GM18505 (cell line): Measurements from ENCODE around the gene NFATC2.
"Not testable (repeated sequence)": the region's sequence is repeated elsewhere in the genome, so short reads cannot be mapped to it uniquely, and the experiment has no call there.

Source experiments
- ATAC-seq: cut with Tn5 transposase; IDR thresholded peaks from one replicate; pipeline ENCODE4 v1.9.1; 2021; ENCODE audit not compliant: unreplicated experiment
- POLR2A ChIP-seq: IDR thresholded peaks from 4 replicates; pipeline ENCODE4 v1.6.1; 2011; ENCODE audit warnings: borderline replicate concordance; ENCODE audit not compliant: insufficient read depth, insufficient read length; ENCODE audit errors: extremely low read depth

Gene NFATC2

DNA sequence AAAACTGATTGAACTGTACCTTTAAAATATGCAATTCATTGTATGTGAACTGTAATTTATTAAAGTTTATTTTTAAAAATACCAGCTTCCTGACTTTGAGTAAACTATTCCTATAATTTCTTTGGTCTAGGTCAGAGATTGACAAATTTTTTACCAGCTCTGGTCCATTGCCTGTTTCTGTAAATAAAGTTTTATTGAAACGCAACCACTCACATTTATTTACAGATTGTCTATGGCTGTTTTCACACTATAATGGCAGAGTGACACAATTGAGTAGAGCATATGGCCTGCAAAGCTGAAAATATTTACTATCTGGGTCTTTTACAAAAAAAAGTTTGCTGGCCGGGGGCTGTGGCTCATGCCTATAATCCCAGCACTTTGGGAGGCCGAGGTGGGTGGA, 33.0 kb upstream of the NFATC2 start:
- TF ChIP-seq POLR2A = no peak
- no peak for ATAC-seq

DNA sequence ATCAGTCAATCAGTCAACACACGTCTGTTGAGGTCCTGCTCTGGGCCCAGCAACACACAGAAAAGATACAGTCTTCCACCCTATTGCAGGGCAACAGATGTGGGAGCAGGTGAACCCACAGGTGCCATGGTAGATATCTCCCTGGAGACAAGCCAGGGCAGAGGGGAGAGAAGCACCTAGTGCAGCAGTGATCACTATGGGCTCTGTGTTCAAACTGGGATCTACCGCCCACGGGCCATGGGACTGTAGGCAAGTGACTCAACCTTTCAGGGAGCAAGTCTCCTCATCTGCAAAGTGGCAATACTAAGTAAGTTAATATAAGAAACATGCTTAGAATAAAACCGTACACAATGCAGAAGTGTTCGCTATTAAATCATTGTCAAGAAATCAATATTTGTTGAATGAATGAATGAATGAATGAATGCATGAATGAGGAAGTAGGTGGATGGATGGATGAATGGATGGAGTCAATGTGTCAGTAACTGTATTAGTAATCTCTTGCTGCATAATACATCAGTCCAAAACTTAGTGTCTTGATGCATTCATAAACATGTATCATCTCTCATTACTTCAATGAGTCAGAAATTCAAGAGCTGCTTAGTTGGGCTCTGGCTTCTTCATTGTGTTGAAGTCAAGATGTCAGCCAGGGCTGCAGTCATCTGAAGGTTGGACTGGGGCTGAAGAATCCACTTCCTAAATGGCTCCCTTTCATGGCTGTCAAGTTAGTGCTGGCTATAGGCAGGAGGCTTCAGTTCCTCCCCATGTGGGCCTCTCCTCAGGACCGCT, 31.9 kb upstream of the NFATC2 start:
- no peak for TF ChIP-seq POLR2A
- no peak for ATAC-seq

DNA sequence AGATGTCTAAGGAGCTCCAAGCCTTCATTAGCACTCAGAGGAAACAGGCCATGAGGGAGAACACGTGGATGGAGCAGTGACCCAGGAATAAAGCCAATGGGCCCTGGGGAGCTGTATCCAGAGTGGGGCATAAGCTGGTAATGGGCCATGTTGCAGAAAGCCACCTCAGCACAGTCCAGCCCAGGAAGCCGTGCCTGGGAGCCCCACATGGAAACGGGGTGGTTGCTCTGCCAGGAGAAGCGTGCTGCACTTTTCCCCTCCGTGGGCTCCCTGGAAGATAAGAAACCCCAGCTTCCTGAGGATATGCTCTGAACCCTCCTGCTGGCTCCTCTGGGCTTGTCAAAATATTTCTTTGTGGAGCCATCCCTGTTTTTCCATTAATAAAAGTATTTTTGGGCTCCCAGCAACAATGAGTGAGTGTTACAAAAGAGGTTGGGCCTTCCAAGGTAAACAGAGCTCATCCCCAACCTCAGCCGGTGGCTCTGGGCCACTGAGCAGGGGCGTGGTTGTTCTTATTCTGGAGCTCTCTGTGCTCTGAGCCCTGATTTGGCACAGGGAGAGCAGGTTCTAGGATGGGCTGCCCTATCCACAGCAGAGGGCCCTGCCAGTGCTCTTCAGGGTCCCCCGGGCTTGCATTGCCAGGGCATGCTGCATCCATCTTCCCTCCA, 31.2 kb upstream of the NFATC2 start:
- no peak for ATAC-seq
- no peak for TF ChIP-seq POLR2A

DNA sequence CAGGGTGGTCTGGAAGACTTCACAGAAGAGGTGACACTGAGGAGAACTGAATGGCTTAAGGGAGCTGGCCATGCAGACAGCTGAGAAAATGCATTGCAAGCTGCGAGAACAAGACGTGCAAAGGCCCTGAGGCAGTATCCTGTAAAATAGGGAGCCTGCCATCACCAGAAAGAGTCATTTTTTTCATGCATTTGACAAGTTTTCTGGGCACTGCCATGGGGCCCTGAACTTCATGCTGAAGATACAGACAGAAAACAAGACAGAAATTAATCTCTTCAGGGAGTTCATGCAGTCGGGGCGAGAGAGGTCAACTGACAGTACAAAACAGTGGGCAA, 28.9 kb upstream of the NFATC2 start:
- TF ChIP-seq POLR2A = no peak
- no peak for ATAC-seq

DNA sequence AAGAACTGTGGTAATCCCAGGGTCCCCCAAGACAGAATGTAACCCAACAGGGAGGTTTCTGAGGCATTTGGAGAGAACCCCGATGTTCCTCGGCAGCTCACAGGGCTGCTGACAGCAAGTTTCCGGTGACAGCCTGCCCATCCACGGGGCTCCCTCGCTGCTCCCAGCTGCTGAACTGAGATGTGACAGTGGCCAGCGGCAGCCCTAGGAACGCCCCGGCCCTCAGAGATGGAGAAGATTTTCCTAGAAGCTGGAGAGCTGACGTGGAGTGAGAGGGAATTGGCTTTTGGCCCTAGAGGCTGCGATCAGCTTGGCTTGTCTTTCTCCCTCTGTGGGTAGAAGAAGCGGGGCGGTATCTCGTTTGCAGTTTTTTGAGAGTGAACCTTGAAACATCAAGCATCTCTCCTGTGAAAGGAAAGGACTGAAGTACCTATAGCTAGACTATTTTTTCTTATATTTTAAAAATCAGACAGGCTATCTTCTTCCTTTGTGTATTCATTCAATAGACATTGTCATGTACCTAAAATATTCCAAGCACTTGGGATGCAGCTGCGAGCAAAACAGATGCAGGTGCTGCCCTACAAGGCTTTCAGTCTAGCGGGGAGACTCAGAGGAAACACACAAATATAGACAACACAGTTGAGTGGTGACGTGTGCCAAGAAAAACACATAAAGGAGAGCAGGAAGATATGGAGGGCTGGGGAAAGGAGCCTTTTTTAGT, 28.4 kb upstream of the NFATC2 start:
- ATAC-seq = no peak
- no peak for TF ChIP-seq POLR2A

DNA sequence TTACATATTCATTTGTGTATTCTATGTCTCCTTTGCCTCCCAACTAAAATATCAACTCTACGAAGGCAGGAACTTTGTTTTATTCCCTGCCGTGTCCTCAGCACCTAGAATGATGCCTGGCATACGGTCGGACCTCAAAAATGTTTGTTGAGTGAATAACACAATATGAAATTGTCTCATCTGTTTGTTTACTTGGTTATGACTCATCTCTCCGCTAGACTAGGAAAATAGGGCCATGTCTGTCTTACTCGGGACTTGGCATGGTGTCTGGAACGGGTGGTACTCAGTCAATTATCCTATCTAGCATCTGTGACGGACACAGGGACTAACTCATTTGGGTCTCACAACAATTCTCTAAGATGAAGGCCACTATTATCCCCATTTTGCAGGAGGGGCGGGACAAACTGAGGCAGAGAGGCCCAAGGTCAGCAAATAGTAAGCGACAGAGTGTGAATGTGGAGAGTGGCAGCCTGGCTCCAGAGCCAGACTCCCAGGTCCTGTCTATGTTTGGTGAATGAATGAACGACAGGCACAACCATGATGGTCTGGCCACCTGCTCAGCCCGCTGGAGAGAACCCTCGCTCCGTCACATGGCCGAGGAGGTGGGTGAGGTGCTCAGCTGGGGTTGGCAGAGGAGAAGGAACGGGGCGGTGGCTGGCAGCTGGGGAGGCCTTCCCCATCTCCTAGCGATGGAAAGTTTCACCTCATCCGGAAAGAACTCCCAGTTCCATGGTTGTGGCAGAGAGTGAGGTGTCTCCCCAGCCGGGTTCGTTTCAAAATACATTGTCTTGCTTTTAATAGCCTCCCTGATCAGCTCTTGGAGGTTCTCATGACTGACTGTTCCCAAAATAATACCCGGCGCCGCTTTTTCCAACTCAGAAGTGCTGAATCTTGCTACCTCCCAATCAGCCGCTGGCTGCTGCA, 27.6 kb upstream of the NFATC2 start:
- no peak for TF ChIP-seq POLR2A
- no peak for ATAC-seq

DNA sequence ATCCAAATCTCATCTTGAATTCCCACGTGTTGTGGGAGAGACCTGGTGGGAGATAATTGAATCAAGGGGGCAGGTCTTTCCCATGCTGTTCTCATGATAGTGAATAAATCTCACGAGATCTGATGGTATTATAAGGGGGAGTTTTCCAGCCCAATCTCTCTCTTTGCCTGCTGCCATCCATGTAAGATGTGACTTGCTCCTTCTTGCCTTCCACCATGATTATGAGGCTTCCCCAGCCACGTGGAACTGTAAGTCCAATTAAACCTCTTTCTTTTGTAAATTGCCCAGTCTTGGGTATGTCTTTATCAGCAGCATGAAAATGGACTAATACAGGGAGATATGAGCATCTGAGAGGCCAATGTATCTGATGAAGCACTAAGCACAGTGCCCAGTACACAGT, 26.0 kb upstream of the NFATC2 start:
- not testable (repeated sequence) for ATAC-seq

DNA sequence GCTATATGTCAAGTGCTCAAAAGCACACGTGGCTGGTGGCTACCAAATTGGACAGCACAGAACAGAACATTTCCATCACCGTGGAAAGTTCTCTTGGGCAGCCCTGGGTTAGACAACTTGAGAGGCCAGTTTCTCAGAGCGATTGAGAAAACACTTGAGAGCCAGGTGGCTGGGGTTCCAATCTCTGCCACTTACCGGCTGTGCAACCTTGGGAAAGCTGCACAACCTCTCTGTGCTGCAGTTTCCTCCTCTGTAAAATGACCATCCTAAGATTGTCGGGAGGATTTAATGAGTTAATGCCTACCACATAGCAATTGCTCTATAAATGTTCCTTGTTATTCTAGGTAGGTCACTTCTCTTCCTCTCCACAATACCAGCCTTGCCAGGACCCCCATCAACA, 25.1 kb upstream of the NFATC2 start:
- no peak for TF ChIP-seq POLR2A
- no peak for ATAC-seq

DNA sequence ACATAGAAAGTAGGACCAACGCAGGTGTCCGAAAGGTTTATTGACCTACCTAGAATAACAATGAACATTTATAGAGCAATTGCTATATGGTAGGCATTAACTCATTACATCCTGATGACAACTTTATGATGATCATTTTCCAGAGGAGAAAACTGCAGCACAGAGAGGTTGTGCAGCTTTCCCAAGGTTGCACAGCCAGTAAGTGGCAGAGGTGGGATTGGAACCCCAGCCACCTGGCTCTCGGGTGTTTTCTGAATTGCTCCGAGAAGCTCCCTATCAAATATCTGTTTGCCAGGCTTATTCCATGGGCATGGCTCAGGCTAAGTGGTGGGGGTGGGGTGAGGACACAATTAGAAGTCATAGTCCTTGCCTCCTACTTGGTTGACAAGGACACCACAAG, 24.1 kb upstream of the NFATC2 start:
- no peak for ATAC-seq
- TF ChIP-seq POLR2A = no peak

DNA sequence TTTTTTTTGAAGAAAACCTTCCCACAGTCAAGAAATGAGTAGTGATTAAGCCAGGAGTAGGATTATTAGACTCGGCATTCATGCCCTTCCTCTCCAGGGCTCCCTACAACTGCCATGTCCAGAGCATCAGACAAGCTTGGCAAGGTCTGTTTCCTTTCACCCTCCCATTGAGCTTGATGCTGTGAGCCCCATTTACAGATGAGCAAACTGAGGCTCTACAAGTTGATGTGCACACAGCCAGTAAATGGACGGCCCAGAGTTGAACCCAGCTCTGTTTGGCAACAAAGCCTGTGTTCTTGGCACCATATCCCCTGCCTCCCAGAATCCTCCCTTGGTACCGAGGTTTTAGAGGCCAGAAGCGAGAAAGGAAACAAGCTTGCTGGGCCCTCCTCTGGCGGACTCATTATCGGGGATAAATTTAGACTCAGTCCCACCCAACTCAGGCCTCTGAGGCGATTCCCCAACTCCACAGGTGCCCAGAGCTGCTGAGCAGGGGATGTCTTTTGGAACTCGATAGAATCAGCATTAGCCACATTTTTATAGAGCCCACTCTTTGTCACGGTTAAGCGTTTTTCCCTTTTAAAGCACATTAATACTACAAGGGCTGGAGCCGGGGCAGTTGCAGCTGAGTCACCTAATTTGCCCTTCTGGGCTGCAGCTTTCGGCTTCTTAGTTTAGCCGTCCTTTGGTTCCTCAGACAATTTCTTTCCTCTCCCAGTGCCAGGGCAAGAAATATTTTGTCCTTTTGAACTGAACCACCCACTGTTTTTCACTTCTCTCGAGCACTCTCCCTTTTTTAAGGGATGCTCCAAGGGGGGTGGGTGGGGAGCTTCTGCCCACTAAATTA, 23.0 kb upstream of the NFATC2 start:
- ATAC-seq = no peak
- TF ChIP-seq POLR2A = no peak

DNA sequence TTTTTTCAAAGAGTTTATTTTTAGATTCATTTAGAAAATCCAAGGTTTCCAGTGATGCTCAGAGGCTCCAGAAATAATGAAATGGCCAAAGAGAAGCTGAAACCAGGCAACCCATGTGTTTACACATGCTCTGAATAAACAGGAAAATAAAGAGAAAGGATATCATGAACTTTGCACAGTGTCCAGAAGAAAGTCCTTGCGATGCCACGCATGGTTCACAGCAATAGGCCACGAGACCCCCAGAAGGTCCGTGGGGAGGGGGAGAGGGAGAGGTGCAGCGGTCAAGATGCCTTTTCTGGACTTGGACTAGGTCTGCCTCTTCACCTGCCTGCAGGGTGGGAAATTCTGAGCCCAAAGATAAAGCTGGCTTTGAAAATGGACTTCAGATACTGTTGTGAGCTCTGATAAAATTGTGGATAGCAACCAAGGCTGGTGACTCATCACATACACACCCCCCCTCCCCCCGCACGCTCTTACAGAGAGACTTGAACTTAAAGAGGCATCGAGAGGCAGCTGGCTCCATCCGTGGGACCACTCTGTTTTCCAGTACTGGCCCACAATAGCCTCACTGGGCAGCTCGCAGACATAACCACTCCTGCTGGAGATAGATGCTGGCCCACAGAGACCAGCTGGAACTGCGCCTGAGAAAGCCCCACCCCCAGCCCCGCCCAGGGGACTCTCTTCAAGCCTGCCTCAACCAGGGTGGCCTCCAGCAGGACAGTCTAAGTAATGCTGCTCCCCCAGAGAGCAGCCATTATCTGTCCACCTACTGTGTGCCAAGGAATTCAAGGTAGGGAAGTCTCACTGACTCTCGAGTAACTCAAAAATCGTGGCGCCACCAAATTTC, 21.2 kb upstream of the NFATC2 start:
- TF ChIP-seq POLR2A = no peak
- no peak for ATAC-seq

DNA sequence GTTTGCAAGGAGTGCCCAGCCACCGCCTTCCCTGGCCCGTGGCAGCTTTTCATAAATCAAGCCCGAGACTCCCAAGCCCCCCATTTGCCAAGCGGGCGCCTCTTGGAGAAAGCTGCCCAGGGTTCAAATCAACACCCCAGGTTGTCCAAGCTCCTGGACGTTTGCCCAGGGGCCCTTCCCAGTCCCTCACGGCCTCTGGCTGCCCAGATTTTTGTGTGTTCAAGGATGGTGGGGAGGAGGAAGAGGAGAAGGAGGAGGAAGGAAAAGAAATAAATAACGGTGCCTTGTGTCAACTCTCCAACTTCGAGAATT, 20.6 kb upstream of the NFATC2 start:
- ATAC-seq = no peak
- no peak for TF ChIP-seq POLR2A
